Keratinocyte (primary cell): Measurements from ENCODE around the gene SLC25A44. TPM values are rescaled to one million over a fixed set of nuclear protein-coding genes. Genes with fewer than 3 reads are reported as not detected.
"Not testable (repeated sequence)": the region's sequence is repeated elsewhere in the genome, so short reads cannot be mapped to it uniquely, and the experiment has no call there.

Experiments used
- DNase-seq: peaks from one replicate; pipeline ENCODE4 v3.0.0-alpha.2; 2011; ENCODE audit warnings: low read depth, missing footprints, low spot score
- FAIRE-seq: peaks from 2 replicates; lab custom pipeline; 2011; peaks lifted over from hg19 to GRCh38; lab: Jason Lieb, UNC
- H2AFZ ChIP-seq: 2 replicates; pipeline ENCODE4 v1.6.0; 2012; ENCODE audit warnings: low read length, control low read depth, inconsistent platforms; ENCODE audit not compliant: control insufficient read depth
- H3K27ac ChIP-seq: 2 replicates; pipeline ENCODE4 v1.5.1; 2011; ENCODE audit warnings: low read length; ENCODE audit not compliant: control insufficient read depth, insufficient read depth
- H3K27me3 ChIP-seq: 3 replicates; pipeline ENCODE4 v1.6.0; 2011; ENCODE audit warnings: low read length; ENCODE audit not compliant: control insufficient read depth, insufficient read depth; ENCODE audit errors: extremely low read depth
- H3K36me3 ChIP-seq, 2 experiments: 2 replicates in 1 of 2; 3 replicates in 1 of 2; pipeline ENCODE4 v1.5.1; 2011; ENCODE audit warnings: low read length in 2 of 2, mild to moderate bottlenecking in 1 of 2; ENCODE audit not compliant: control insufficient read depth in 2 of 2, insufficient read depth in 2 of 2; ENCODE audit errors: extremely low read depth in 1 of 2
- H3K4me1 ChIP-seq: 3 replicates; pipeline ENCODE4 v1.5.1; 2011; ENCODE audit warnings: low read length; ENCODE audit not compliant: control insufficient read depth, insufficient read depth; ENCODE audit errors: extremely low read depth
- H3K4me2 ChIP-seq: 3 replicates; pipeline ENCODE4 v1.6.0; 2011; ENCODE audit warnings: low read depth, low read length; ENCODE audit not compliant: control insufficient read depth, insufficient read depth; ENCODE audit errors: extremely low read depth
- H3K4me3 ChIP-seq, 3 experiments: fragments of 200-600 bp in 1 of 3; sonication (generic) in 1 of 3; 2 replicates in 2 of 3; 3 replicates in 1 of 3; pipeline ENCODE4 v1.5.1; 2011 to 2016; ENCODE audit warnings: low read length in 3 of 3, mild to moderate bottlenecking in 3 of 3, control low read depth in 2 of 3, inconsistent platforms in 1 of 3, low read depth in 1 of 3, mixed read lengths in 1 of 3, mixed run types in 1 of 3, moderate library complexity in 1 of 3; ENCODE audit not compliant: control insufficient read depth in 2 of 3, insufficient read depth in 2 of 3; ENCODE audit errors: extremely low read depth in 1 of 3
- H3K79me2 ChIP-seq: 2 replicates; pipeline ENCODE4 v1.6.0; 2012; ENCODE audit warnings: low read length; ENCODE audit not compliant: control insufficient read depth, insufficient read depth
- H3K9ac ChIP-seq: 3 replicates; pipeline ENCODE4 v1.6.0; 2011; ENCODE audit warnings: low read length; ENCODE audit not compliant: control insufficient read depth, insufficient read depth; ENCODE audit errors: extremely low read depth
- H3K9me1 ChIP-seq: 3 replicates; pipeline ENCODE4 v1.6.0; 2011; ENCODE audit warnings: low read length; ENCODE audit not compliant: control insufficient read depth, insufficient read depth; ENCODE audit errors: extremely low read depth
- H3K9me3 ChIP-seq: 2 replicates; pipeline ENCODE4 v1.5.1; 2012; ENCODE audit warnings: low read depth, low read length; ENCODE audit not compliant: control insufficient read depth
- H4K20me1 ChIP-seq: 3 replicates; pipeline ENCODE4 v1.6.0; 2011; ENCODE audit warnings: low read length; ENCODE audit not compliant: control insufficient read depth, insufficient read depth; ENCODE audit errors: extremely low read depth
- dilution Hi-C: fragments of 300-500 bp; cut with MboI; formaldehyde crosslinking; loops from one replicate; pipeline ENCODE4 v1.7.0; 2020; ENCODE audit warnings: low sequenced_read_pairs; ENCODE audit not compliant: extremely low pct_ligation_motif_present
- polyA plus RNA-seq, 5 experiments: library from polyadenylated mRNA; depleted of rRNA in 3 of 5; stranded (reverse) in 3 of 5; stranded (forward) in 1 of 5; unstranded in 1 of 5; fragments of >200 nt; gene quantifications; 1 replicate in 1 of 5; 2 replicates in 3 of 5; 3 replicates in 1 of 5; pipeline versions ENCODE4 v1.2.1 to v1.2.3, GENCODE V29; 2011 to 2012; ENCODE audit warnings: missing spikeins in 2 of 5, low read depth in 1 of 5, low replicate concordance in 1 of 5

SLC25A44 gene
- polyA plus RNA-seq, 1 donor (not counting 4 experiments of a cell fraction or from before 2014, with no cell fraction given): 24.4 TPM

GRCh38 chr1:156182010-156182779 lies 11.7 kb upstream of the SLC25A44 start:
- H3K27ac ChIP-seq, H3K36me3 ChIP-seq, H3K4me2 ChIP-seq, H3K27me3 ChIP-seq, H3K9me1 ChIP-seq, FAIRE-seq, H3K9ac ChIP-seq, DNase-seq, dilution Hi-C loops, H3K79me2 ChIP-seq, H4K20me1 ChIP-seq, H3K4me3 ChIP-seq, H2AFZ ChIP-seq, H3K4me1 ChIP-seq, H3K9me3 ChIP-seq: not testable (repeated sequence)

- H3K27ac ChIP-seq, H3K27me3 ChIP-seq, dilution Hi-C loops, H3K9me1 ChIP-seq, H2AFZ ChIP-seq, H3K9ac ChIP-seq, H3K4me3 ChIP-seq, H4K20me1 ChIP-seq, FAIRE-seq, H3K4me1 ChIP-seq, DNase-seq, H3K36me3 ChIP-seq, H3K4me2 ChIP-seq, H3K9me3 ChIP-seq, H3K79me2 ChIP-seq: not testable (repeated sequence)
These were observed 7.3 kb upstream of the SLC25A44 start for GRCh38 chr1:156186347-156187177.

- H3K4me2 ChIP-seq, H3K27ac ChIP-seq, H2AFZ ChIP-seq, H3K9ac ChIP-seq, H3K9me3 ChIP-seq, H3K27me3 ChIP-seq, H3K36me3 ChIP-seq, FAIRE-seq, H3K4me3 ChIP-seq, dilution Hi-C loops, H4K20me1 ChIP-seq, DNase-seq, H3K4me1 ChIP-seq, H3K9me1 ChIP-seq: not testable (repeated sequence)
- peaks cover 12% of the 10 kb centered on the region for H3K79me2 ChIP-seq
These were observed 3.6 kb upstream of the SLC25A44 start for GRCh38 chr1:156190265-156190664.
